ENCODE results near the gene DPEP3.

DNA sequence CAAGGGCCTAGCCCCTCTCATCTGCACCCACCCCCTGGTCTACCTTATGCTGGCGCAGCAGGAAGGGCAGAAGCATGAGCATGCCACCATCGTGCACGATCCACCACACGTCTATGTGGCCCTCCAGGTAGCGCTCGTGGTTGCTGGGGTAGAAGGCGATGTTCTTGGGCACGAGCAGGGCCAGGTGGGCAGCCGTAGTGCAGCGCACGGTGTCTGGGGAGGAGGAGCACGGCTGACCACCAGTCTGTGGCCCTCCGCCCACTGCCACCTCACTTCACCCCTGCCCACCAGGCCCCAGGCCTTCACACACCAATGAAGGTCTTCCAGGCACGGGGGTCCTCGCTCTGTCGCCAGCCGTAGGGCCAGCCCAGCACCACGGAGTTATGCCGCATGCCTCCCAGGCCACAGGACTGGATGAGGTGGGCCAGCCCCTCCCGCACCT, 34.1 kb downstream of the DPEP3 start:
- TF ChIP-seq, protein P1, sequence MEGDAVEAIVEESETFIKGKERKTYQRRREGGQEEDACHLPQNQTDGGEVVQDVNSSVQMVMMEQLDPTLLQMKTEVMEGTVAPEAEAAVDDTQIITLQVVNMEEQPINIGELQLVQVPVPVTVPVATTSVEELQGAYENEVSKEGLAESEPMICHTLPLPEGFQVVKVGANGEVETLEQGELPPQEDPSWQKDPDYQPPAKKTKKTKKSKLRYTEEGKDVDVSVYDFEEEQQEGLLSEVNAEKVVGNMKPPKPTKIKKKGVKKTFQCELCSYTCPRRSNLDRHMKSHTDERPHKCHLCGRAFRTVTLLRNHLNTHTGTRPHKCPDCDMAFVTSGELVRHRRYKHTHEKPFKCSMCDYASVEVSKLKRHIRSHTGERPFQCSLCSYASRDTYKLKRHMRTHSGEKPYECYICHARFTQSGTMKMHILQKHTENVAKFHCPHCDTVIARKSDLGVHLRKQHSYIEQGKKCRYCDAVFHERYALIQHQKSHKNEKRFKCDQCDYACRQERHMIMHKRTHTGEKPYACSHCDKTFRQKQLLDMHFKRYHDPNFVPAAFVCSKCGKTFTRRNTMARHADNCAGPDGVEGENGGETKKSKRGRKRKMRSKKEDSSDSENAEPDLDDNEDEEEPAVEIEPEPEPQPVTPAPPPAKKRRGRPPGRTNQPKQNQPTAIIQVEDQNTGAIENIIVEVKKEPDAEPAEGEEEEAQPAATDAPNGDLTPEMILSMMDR (IDR thresholded peaks at IDR 0.05; ENCODE audit: poor library complexity) = no peak
- no peak for TF ChIP-seq EZH2phosphoT487 (IDR thresholded peaks at IDR 0.05; ENCODE audit: low read depth, severe bottlenecking, unreplicated experiment)
- TF ChIP-seq EZH2 (IDR thresholded peaks at IDR 0.05; ENCODE audit: borderline replicate concordance) = no peak
